ENCODE data around the gene ABLIM2.

- TF ChIP-seq, protein P1, sequence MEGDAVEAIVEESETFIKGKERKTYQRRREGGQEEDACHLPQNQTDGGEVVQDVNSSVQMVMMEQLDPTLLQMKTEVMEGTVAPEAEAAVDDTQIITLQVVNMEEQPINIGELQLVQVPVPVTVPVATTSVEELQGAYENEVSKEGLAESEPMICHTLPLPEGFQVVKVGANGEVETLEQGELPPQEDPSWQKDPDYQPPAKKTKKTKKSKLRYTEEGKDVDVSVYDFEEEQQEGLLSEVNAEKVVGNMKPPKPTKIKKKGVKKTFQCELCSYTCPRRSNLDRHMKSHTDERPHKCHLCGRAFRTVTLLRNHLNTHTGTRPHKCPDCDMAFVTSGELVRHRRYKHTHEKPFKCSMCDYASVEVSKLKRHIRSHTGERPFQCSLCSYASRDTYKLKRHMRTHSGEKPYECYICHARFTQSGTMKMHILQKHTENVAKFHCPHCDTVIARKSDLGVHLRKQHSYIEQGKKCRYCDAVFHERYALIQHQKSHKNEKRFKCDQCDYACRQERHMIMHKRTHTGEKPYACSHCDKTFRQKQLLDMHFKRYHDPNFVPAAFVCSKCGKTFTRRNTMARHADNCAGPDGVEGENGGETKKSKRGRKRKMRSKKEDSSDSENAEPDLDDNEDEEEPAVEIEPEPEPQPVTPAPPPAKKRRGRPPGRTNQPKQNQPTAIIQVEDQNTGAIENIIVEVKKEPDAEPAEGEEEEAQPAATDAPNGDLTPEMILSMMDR (IDR thresholded peaks at IDR 0.05): no peak
- no peak for TF ChIP-seq POLR2A (IDR thresholded peaks at IDR 0.05)
Observed at GRCh38 chr4:8033829-8034528, 124.6 kb downstream of the ABLIM2 start.
